Activated CD4-positive, alpha-beta memory T cell treated with anti-CD3 and anti-CD28 coated beads, Interleukin-2, amount 10 ng/mL, durations not matched to agents 7 days and 5 days (primary cell): ENCODE results near the gene CRK. TPM values are rescaled to one million over a fixed set of nuclear protein-coding genes. Genes with fewer than 3 reads are reported as not detected.
A peak's percentile ranks its signal among the peaks of the same experiment; 100 is the strongest.

ENCODE experiments used
- CTCF ChIA-PET: fragments of 350-600 bp; sonication (Branson Sonifier 250); formaldehyde crosslinking; loops from one replicate; lab custom pipeline; 2021; ENCODE audit warnings: antibody characterized with exemption, inconsistent platforms; lab: Charles Lee
- POLR2A ChIA-PET: fragments of 350-600 bp; sonication (Branson Sonifier 250); formaldehyde crosslinking; loops from one replicate; lab custom pipeline; 2021; ENCODE audit warnings: antibody characterized with exemption; lab: Charles Lee
- DNase-seq: peaks from one replicate; pipeline ENCODE4 v3.0.0-alpha.2; 2020
- H3K27ac Mint-ChIP-seq: one replicate; pipeline ENCODE4 v1.8.0; 2021; ENCODE audit warnings: mild to moderate bottlenecking, mixed read lengths
- H3K27me3 Mint-ChIP-seq: one replicate; pipeline ENCODE4 v1.8.0; 2021; ENCODE audit warnings: mixed read lengths
- H3K36me3 Mint-ChIP-seq: one replicate; pipeline ENCODE4 v1.8.0; 2021; ENCODE audit warnings: low read depth, mixed read lengths
- H3K4me1 Mint-ChIP-seq: one replicate; pipeline ENCODE4 v1.8.0; 2021; ENCODE audit warnings: mixed read lengths
- H3K4me3 Mint-ChIP-seq: one replicate; pipeline ENCODE4 v1.8.0; 2021; ENCODE audit warnings: mild to moderate bottlenecking, mixed read lengths
- H3K9me3 Mint-ChIP-seq: one replicate; pipeline ENCODE4 v1.8.0; 2021; ENCODE audit warnings: mixed read lengths
- total RNA-seq, 2 experiments: library from RNA; stranded (reverse); gene quantifications; one replicate each; pipeline ENCODE4 v1.2.3, GENCODE V29; 2021

The CRK gene
- total RNA-seq, 2 experiments from 2014 or later: 19.9 to 21.9 TPM

DNA sequence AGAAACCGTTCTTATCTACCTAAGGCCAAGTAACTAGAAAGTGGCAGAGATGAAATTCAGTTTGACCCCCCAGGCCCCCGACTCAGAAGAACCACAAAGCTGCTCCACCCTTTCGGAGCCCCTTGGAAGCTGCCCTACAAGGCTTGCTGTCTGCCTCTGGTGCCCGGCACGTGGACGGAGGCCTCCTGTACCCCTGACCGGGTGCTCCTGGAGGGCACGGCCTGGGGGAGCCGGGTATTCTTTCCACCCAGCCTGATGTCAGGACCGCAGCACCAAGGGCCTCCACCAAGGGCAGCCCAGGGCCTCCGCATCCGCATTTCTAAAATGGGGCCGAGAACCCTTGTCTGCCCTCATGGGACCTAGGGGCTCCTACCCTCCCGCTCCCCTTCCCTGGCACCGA is 15.5 kb upstream of the CRK start:
- peaks cover 46% of the 10 kb centered on the region for H3K36me3 Mint-ChIP-seq
- CTCF ChIA-PET: no interaction called here
- H3K27ac Mint-ChIP-seq: no peak overlapping the region
- peaks cover 2% of the 10 kb centered on the region for H3K9me3 Mint-ChIP-seq
- no peak for DNase-seq
- peaks cover 15% of the 10 kb centered on the region for H3K4me1 Mint-ChIP-seq
- no peaks in the 10 kb centered on the region for H3K27me3 Mint-ChIP-seq
- POLR2A ChIA-PET: interaction anchor here (1.6 to 1.7 kb wide), 2 partner anchors 9 to 44 kb away, joined by 5 read pairs; partner anchors contain the start of gene INPP5K
- no peak overlapping the region for H3K4me3 Mint-ChIP-seq

DNA sequence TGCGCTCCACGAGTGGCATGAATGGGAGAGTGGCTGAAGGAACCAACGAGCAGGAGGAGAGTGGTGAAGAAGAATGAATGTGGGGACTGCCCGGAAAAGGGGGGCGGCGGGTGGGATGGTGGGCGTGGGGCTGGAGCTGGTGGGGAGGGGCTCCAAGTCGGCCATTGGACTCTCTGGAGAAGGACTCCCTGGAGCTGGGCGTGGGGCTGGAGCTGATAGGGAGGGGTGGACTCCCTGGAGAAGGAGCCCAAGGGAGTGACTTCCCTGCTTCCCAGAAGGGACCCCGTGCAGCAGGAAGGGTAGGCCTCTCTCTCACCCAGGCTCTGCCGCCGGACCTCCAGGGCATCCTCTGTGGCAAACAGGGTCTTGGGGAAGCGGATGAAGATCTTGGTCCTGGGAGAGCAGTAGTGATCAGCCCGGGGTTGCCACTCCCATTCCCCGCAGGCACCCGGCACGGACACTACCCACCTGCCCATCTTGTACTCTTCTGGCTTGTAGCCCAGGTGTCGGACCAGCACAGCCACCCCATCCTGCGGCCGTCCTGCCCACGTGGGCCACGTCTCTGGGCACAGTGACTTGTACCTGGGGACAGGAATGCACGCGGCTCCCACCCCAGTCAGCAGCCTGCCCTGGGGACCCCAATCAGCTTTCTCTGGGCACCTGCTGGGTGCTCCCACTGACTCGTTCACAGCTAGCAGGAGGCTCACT is 14.9 kb upstream of the CRK start:
- H3K27me3 Mint-ChIP-seq: no peaks in the 10 kb centered on the region
- CTCF ChIA-PET: no interaction called here
- peaks cover 2% of the 10 kb centered on the region for H3K9me3 Mint-ChIP-seq
- H3K27ac Mint-ChIP-seq: no peak overlapping the region
- no peak for DNase-seq
- H3K4me3 Mint-ChIP-seq: no peak overlapping the region
- H3K36me3 Mint-ChIP-seq: peaks cover 48% of the 10 kb centered on the region
- POLR2A ChIA-PET: interaction anchor here (1.7 kb wide), 1 partner anchor 9 kb away, joined by 5 read pairs; no protein-coding TSS in a partner anchor
- H3K4me1 Mint-ChIP-seq: peaks cover 15% of the 10 kb centered on the region

DNA sequence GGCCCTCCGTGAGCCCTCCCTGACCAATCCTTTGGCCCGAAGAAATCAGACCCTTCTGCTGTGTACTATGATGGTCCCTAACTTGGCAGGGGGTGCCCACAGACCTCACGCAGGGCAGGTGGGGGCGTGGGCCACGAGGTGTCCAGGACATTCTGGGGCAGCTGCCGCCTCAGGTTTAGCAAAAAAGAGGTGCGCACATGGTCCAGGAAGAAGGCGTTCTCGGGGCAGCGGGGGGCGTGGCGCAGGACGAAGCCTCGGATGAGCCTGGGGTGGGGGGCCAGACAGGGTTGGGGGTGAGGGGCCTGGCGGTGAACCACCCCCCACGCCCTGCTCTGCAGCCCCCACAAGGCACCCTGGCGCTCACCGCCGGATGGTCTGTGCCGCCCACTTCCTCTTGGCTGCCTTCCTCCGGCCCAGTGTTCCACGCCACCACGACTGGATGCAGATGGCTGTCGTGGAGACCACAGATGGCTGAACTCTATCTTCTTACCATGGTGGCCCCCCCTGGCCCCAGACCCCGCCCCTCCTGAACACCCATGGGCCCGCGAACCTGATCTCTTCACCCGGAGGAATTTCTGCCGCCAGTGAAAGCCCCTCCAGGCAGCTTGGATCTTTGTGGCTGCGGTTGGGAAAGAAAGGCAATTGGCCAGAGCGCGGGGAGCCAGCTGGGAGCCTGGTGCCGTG is 14.2 kb upstream of the CRK start:
- Mint-ChIP-seq H3K36me3 (peaks cover 49% of the 10 kb centered on the region), H3K4me1 (peaks cover 15% of the 10 kb centered on the region), H3K27ac (no peak overlapping the region), H3K4me3 (no peak overlapping the region), H3K9me3 (peaks cover 2% of the 10 kb centered on the region), H3K27me3 (no peaks in the 10 kb centered on the region)
- ChIA-PET CTCF (no interaction called here), POLR2A (no interaction called here)
- no peak for DNase-seq

GRCh38 chr17:1469231-1469852 is 13.3 kb upstream of the CRK start:
- Mint-ChIP-seq H3K27me3 (no peaks in the 10 kb centered on the region), H3K36me3 (peaks cover 53% of the 10 kb centered on the region), H3K9me3 (peaks cover 2% of the 10 kb centered on the region), H3K4me3 (no peak overlapping the region), H3K4me1 (peaks cover 15% of the 10 kb centered on the region), H3K27ac (no peak overlapping the region)
- ChIA-PET CTCF (no interaction called here), POLR2A (no interaction called here)
- DNase-seq: no peak

DNA sequence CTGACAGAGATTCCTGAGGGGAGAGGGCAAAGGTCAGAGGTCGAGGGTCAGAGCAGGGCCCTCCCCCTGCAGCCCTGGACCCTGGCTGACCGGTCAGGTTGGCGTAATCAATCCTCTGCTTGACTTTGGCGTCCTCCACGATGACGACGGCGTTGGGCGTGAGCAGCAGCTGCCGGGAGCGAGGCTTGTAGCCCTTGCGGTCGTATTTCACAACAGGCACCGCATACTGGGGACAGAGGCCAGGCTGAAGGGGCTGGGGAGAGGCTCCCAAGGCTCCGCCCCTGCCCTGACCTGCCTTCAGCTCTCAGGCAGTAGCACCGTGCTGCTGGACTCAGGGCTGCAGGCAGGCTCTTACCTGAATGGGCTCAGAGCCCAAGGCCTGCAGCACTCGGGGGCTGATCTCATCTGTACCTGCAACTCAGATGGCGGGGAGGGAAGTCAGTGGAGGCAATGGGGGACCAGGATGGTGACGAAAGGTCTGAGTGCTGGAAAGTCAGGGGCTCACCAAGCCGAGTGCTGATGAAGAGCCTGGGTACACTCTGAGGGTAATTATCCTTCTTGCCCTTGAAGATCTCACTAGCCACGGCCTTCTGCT is 12.0 kb upstream of the CRK start:
- Mint-ChIP-seq H3K4me1 (peaks cover 12% of the 10 kb centered on the region), H3K27ac (no peak overlapping the region), H3K4me3 (no peak overlapping the region), H3K27me3 (peaks cover 5% of the 10 kb centered on the region), H3K9me3 (peaks cover 2% of the 10 kb centered on the region), H3K36me3 (peaks cover 54% of the 10 kb centered on the region)
- ChIA-PET CTCF (interaction anchor here (0.9 kb wide), 1 partner anchor 103 kb away, joined by 3 read pairs; no protein-coding TSS in a partner anchor), POLR2A (no interaction called here)
- DNase-seq: no peak

- H3K36me3 Mint-ChIP-seq: peaks cover 55% of the 10 kb centered on the region
- peaks cover 2% of the 10 kb centered on the region for H3K9me3 Mint-ChIP-seq
- no peak overlapping the region for H3K27ac Mint-ChIP-seq
- H3K4me3 Mint-ChIP-seq: no peak overlapping the region
- ChIA-PET POLR2A (no interaction called here), CTCF (interaction anchor here (1.2 kb wide), 1 partner anchor 102 kb away, joined by 4 read pairs; no protein-coding TSS in a partner anchor)
- peaks cover 15% of the 10 kb centered on the region for H3K4me1 Mint-ChIP-seq
- no peak for DNase-seq
- peaks cover 12% of the 10 kb centered on the region for H3K27me3 Mint-ChIP-seq
Measured at GRCh38 chr17:1467258-1467657, 11.2 kb upstream of the CRK start.

DNA sequence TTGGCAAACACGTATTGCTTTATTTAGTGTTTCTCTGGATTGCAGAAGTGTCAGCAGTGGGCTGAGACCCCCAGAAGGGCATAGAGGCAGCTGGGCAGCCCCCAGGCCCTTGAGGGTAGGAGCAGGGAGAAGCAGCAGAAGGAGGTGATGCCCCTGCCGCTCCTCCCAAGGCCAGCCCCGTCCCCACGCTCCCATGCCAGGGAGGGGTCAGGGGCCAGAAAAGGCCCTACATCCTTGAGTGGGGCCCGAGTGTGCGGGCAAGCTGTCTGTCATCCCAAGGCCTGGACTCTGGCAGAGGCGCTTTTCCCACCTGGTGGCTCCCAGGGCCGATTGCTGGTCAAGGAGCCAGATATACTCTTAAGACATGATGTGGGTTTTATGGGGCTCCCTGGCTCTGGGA is 8.2 kb upstream of the CRK start:
- no peak for DNase-seq
- CTCF ChIA-PET: interaction anchor here (1.2 kb wide), 1 partner anchor 53 kb away, joined by 4 read pairs; no protein-coding TSS in a partner anchor
- no peak overlapping the region for H3K27ac Mint-ChIP-seq
- POLR2A ChIA-PET: interaction anchor here (2.0 kb wide), 1 partner anchor 52 kb away, joined by 11 read pairs; the partner anchor contains the start of gene INPP5K
- no peak overlapping the region for H3K4me3 Mint-ChIP-seq
- peaks cover 28% of the 10 kb centered on the region for H3K4me1 Mint-ChIP-seq
- H3K36me3 Mint-ChIP-seq: peaks cover 38% of the 10 kb centered on the region
- H3K9me3 Mint-ChIP-seq: no peaks in the 10 kb centered on the region
- peaks cover 25% of the 10 kb centered on the region for H3K27me3 Mint-ChIP-seq

DNA sequence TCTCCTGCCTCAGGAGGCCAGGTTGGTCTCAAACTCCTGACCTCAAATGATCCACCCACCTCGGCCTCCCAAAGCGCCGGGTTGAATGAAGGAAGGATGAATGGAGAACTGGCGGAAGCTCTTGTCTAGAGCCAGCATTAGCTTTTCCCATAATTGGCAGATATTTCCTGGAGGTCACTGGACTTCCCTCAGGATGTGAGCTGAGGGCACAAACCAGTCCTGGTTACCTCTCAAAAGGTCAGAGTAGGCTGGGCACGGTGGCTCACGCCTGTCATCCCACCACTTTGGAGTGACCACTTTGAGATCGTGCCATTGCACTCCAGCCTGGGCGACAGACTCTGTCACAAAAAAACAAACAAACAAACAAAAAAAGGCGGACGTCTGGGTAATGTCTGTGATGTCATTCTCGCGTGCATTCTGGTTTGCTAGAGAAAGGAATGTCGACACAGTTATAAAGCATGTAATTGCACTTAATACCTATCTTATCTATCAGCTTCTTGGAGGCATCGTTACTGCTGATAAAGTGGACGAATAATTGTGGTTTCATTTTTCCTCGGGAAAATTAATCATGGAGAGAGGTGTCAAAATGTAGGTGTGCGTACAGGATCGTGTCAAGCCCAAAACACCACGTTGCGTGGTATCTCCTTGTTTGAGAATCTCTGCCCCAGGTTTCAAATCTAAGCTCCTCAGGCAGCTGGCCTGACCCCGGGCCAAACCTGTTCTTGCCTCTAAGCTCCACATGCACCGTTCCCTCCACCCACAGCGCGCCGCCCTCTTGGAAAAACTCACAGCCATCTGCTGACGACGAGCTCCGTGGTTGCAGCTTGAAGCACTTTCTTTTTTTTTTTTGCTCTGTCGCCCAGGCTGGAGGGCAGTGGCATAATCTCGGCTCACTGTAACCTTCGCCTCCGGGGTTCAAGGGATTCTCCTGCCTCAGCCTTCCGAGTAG is 6.4 kb upstream of the CRK start:
- H3K36me3 Mint-ChIP-seq: peaks cover 23% of the 10 kb centered on the region
- no peak overlapping the region for H3K27ac Mint-ChIP-seq
- peak overlapping the region; percentile 36 for H3K4me3 Mint-ChIP-seq
- no peak for DNase-seq
- H3K9me3 Mint-ChIP-seq: no peaks in the 10 kb centered on the region
- H3K27me3 Mint-ChIP-seq: peaks cover 27% of the 10 kb centered on the region
- H3K4me1 Mint-ChIP-seq: peaks cover 30% of the 10 kb centered on the region
- POLR2A ChIA-PET: interaction anchor here (1.0 to 2.0 kb wide), 9 partner anchors 10 to 187 kb away, joined by 3 to 11 read pairs (median 4); partner anchors contain the start of genes INPP5K and RILP
- CTCF ChIA-PET: interaction anchor here (1.1 to 1.5 kb wide), 4 partner anchors 64 to 187 kb away, joined by 3 to 8 read pairs (median 4); partner anchors contain the start of gene RILP

DNA sequence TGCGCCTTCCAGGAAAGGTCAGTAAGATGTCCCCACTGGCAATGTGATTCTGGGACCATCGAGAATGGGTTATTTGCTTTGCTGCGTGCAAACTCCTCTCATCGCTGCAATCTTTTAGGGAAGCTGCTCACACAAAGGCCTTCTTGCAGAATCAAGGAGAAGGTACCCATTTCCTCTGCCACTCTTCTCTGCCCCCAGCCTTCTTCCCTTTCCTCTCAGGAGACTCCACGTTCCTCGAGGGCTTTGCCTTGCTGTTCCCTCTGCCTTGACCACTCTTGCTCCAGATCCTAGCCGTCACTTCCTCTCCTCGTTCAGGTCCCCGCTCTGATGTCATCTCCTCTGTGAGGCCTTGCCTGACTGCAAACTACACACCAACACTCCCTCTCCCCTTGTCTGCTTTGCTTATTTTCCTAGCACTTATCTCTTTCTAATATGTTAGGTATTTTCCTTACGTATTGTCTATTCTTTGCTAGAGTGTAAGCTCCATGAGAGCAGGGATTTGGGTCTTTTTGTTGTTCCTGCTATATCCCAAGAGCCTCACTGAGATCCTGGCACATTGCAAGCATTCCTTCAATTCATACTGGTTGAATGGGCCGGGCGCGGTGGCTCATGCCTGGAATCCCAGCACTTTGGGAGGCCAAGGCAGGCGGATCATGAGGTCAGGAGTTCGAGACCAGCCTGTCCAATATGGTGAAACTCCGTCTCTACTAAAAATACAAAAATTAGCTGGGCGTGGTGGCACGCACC is 5.3 kb upstream of the CRK start:
- Mint-ChIP-seq H3K4me3 (no peak overlapping the region), H3K9me3 (no peaks in the 10 kb centered on the region), H3K36me3 (peaks cover 21% of the 10 kb centered on the region), H3K4me1 (peaks cover 37% of the 10 kb centered on the region), H3K27me3 (peaks cover 30% of the 10 kb centered on the region), H3K27ac (no peak overlapping the region)
- ChIA-PET CTCF (no interaction called here), POLR2A (interaction anchor here (1.4 to 2.0 kb wide), 3 partner anchors 11 to 26 kb away, joined by 4 to 7 read pairs (median 5); no protein-coding TSS in a partner anchor)
- no peak for DNase-seq

DNA sequence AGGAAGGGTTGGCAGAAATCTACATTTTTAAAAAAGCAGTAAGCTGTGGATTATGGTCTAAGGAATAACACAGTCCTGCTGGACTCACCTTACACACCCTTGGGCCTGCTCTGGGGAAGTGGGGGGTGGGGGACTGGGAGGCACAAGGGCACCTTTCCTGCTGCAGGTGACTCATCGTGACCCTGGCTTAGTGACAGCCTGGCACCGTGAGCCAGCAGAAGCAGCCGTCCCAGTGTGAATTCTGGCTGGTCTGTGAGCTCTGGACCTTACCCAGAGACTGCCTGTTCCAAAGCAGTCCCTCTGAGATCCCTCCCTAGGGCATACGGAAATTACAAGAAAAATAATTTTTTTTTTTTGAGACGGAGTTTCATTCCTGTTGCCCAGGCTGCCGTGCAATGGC is 4.2 kb upstream of the CRK start:
- Mint-ChIP-seq H3K4me1 (peaks cover 39% of the 10 kb centered on the region), H3K36me3 (peaks cover 15% of the 10 kb centered on the region), H3K27me3 (peaks cover 30% of the 10 kb centered on the region), H3K9me3 (no peaks in the 10 kb centered on the region), H3K27ac (no peak overlapping the region), H3K4me3 (no peak overlapping the region)
- no peak for DNase-seq
- POLR2A ChIA-PET: interaction anchor here (0.7 to 1.4 kb wide), 2 partner anchors 27 to 56 kb away, joined by 3 to 6 read pairs; partner anchors contain the start of gene INPP5K
- CTCF ChIA-PET: no interaction called here

DNA sequence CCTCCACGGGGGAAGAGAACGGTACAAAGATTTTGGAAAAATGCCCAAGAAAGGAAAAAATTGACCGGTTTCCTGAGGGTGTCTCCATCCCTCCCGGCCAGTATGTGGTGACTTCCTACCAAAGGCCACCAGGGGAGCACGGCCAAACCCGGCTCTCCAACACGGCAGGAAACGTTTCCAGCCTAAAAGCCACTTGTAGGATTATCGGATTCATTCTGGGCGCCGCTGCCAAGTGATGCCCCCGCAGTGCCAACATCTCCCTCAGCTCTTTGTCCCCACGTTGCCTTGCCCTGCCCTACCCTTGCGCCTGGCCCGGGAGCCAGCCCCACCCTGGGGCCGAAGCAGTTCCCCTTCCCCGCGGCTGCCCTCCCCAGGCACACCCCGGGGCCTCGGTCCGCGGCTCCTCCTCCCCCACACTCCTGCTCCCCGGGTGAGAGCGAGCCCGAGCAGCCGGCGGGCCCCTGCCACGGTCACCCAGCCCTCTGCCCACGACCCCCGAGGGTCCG is 688 bp downstream of the CRK start:
- Mint-ChIP-seq H3K27ac (peak overlapping the region; percentile 87), H3K4me3 (peak overlapping the region; percentile 88), H3K9me3 (no peaks in the 10 kb centered on the region), H3K36me3 (peaks cover 29% of the 10 kb centered on the region), H3K27me3 (peaks cover 11% of the 10 kb centered on the region), H3K4me1 (peaks cover 50% of the 10 kb centered on the region)
- ChIA-PET CTCF (interaction anchor here (0.7 kb wide), 1 partner anchor 90 kb away, joined by 3 read pairs; no protein-coding TSS in a partner anchor), POLR2A (interaction anchor here (1.0 to 2.4 kb wide), 12 partner anchors 20 to 107 kb away, joined by 3 to 10 read pairs (median 4); partner anchors contain the start of genes INPP5K, MYO1C, PITPNA and YWHAE)
- DNase-seq: peak; percentile 50
